ENCODE measurements around the gene AATK. TPM values are rescaled to one million over a fixed set of nuclear protein-coding genes. Genes with fewer than 3 reads are reported as not detected.

AATK gene
- total and polyA plus RNA-seq, 2 of the 13 experiments (the other 11 are each of a cell fraction or from before 2014, with no cell fraction given) = 2.9 to 8.4 TPM

DNA sequence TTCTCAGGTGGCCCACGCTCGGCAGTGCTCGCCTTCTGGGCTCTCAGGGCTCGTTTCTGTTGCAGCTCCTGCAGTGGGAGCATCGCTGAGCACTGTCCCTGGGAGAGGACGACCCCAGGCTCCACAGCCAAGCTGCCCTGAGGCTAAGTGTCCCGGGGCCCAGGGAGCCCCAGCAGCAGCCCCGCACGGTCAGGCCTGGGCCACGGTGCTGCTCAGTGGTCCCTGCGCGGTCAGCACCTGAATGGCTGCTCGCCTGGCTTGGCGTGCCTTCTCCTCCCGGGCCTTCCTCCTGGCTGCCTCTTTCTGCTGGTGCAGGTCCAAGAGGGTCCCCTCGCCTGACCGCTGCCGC is 33.4 kb upstream of the AATK start (continued):
- TF ChIP-seq MXD3 (CRISPR knock-in tag; IDR thresholded peaks at IDR 0.05) (0 out of 2 replicates have a peak, but pooled peaks have one; percentile 41), AGO2 (optimal IDR thresholded peaks at IDR 0.05; ENCODE audit: low read depth, low read length) (peak; percentile 18)
- TF ChIP-seq, protein P1, sequence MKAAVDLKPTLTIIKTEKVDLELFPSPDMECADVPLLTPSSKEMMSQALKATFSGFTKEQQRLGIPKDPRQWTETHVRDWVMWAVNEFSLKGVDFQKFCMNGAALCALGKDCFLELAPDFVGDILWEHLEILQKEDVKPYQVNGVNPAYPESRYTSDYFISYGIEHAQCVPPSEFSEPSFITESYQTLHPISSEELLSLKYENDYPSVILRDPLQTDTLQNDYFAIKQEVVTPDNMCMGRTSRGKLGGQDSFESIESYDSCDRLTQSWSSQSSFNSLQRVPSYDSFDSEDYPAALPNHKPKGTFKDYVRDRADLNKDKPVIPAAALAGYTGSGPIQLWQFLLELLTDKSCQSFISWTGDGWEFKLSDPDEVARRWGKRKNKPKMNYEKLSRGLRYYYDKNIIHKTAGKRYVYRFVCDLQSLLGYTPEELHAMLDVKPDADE (CRISPR knock-in tag; IDR thresholded peaks at IDR 0.05) = no peak
- TF ChIP-seq, protein P2, sequence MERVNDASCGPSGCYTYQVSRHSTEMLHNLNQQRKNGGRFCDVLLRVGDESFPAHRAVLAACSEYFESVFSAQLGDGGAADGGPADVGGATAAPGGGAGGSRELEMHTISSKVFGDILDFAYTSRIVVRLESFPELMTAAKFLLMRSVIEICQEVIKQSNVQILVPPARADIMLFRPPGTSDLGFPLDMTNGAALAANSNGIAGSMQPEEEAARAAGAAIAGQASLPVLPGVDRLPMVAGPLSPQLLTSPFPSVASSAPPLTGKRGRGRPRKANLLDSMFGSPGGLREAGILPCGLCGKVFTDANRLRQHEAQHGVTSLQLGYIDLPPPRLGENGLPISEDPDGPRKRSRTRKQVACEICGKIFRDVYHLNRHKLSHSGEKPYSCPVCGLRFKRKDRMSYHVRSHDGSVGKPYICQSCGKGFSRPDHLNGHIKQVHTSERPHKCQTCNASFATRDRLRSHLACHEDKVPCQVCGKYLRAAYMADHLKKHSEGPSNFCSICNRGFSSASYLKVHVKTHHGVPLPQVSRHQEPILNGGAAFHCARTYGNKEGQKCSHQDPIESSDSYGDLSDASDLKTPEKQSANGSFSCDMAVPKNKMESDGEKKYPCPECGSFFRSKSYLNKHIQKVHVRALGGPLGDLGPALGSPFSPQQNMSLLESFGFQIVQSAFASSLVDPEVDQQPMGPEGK (CRISPR knock-in tag; IDR thresholded peaks at IDR 0.05) = no peak

DNA sequence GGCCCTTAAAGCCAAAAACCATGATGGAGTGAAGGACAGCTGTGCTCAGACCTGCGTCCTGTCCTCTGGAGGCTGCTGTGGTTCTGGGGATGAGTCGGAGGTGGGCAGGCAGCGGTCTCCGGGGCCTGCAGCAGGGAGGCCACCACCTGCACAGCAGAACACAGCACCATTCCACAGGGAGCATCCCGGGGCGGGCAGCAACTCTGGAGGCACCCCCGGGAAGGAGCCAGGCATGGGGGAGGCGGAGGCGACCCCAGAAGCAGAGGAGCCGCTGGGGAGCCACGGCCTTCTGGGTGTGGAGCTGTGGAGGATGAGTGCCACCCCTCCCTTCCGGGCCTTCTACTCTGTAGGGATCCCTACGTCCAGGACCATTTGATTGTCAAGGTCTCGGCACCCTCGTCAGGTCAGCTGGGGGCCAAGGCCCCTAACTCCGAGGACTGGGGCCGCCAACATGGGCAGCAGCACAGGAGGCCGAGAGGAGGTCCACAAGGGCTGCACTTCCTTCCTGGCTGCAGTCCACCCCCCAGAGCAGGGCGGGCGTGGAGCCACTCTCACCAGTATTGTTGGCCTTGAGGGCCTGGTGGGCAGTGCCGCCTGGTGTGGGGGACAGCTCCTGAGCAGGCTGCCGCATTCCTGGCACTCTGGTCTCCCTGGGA is 32.9 kb upstream of the AATK start:
- H3K9me3 ChIP-seq (ENCODE audit: low read length) = no peaks in the 10 kb centered on the region
- TF ChIP-seq, protein P3, sequence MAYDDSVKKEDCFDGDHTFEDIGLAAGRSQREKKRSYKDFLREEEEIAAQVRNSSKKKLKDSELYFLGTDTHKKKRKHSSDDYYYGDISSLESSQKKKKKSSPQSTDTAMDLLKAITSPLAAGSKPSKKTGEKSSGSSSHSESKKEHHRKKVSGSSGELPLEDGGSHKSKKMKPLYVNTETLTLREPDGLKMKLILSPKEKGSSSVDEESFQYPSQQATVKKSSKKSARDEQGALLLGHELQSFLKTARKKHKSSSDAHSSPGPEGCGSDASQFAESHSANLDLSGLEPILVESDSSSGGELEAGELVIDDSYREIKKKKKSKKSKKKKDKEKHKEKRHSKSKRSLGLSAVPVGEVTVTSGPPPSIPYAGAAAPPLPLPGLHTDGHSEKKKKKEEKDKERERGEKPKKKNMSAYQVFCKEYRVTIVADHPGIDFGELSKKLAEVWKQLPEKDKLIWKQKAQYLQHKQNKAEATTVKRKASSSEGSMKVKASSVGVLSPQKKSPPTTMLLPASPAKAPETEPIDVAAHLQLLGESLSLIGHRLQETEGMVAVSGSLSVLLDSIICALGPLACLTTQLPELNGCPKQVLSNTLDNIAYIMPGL (CRISPR knock-in tag; IDR thresholded peaks at IDR 0.05; ENCODE audit: borderline replicate concordance in 1 of 2, low read depth in 1 of 2) = no peak
- TF ChIP-seq SAFB2 (CRISPR knock-in tag; IDR thresholded peaks at IDR 0.05; ENCODE audit: borderline replicate concordance, low read depth) (0 out of 2 replicates have a peak, but pooled peaks have one; percentile 44), ZNF614 (CRISPR knock-in tag; IDR thresholded peaks at IDR 0.05; ENCODE audit: borderline replicate concordance) (no peak)
- ATAC-seq (no peak), DNase-seq (ENCODE audit: low spot score) (no peak), FAIRE-seq (no peak)
- no peaks in the 10 kb centered on the region for H3K79me2 ChIP-seq (ENCODE audit: insufficient read depth, low read length)
- 97% methylated on average over 22 of the region's 22 CpGs for WGBS (ENCODE audit: low lambda C conversion rate)
- no peaks in the 10 kb centered on the region for H3K27me3 ChIP-seq (ENCODE audit: control insufficient read depth in 1 of 2, insufficient read depth in 2 of 2, low read length in 2 of 2)
- ChIA-PET POLR2A (no interaction called here), CTCF (ENCODE audit: low intra/inter-chr PET ratio, low total read pairs) (no interaction called here)
- no peaks in the 10 kb centered on the region for H3K4me1 ChIP-seq (ENCODE audit: insufficient read depth, low read length)
- no TSS peak for BruUV-seq (replicated peaks)
- H3K27ac ChIP-seq (ENCODE audit: extremely low read length, insufficient read depth, low read length) = no peak overlapping the region
- intact Hi-C loops (cut with micrococcal nuclease; ENCODE audit: unreplicated experiment) (no loop called here), in situ Hi-C loops (cut with HindIII; ENCODE audit: extremely low pct_ligation_motif_present, low pct_unique_long_range_greater_than_20kb) (no loop called here)
- H3K4me2 ChIP-seq (ENCODE audit: low read depth, low read length) = no peak overlapping the region
- H3K36me3 ChIP-seq (replicated peaks in 1 of 2; ENCODE audit: control insufficient read depth in 1 of 2, insufficient read depth in 2 of 2, low read length in 2 of 2) = peaks cover 17 to 43% of the 10 kb centered on the region in 2 experiments; a peak in 4 of 5 replicates
- H3K9ac ChIP-seq (ENCODE audit: insufficient read depth, low read depth, low read length) = no peak overlapping the region
- H4K20me1 ChIP-seq (ENCODE audit: insufficient read depth, low read length) = no peaks in the 10 kb centered on the region; the same call in 1 of the 2 replicates
- H3K4me3 ChIP-seq (replicated peaks in 1 of 3; ENCODE audit: insufficient read depth in 1 of 3, low read depth in 2 of 3, low read length in 3 of 3) = no peak overlapping the region
- H2AFZ ChIP-seq (ENCODE audit: low read length) = no peak overlapping the region

Data from HepG2 (cell line).